Activated T-cell treated with anti-CD3 and anti-CD28 coated beads for 1 hour (primary cell): ENCODE data around the gene RARA.

Experiments
- DNase-seq: peaks from one replicate; pipeline ENCODE4 v3.0.0-alpha.2; 2020; ENCODE audit warnings: low read depth

RARA gene

GRCh38 chr17:40309031-40309948, at the start of gene RARA:
Gene RARA (plus strand): TSS chr17:40309180. CDS start chr17:40331219, 22,039 bp downstream.
- no peak for DNase-seq

DNA sequence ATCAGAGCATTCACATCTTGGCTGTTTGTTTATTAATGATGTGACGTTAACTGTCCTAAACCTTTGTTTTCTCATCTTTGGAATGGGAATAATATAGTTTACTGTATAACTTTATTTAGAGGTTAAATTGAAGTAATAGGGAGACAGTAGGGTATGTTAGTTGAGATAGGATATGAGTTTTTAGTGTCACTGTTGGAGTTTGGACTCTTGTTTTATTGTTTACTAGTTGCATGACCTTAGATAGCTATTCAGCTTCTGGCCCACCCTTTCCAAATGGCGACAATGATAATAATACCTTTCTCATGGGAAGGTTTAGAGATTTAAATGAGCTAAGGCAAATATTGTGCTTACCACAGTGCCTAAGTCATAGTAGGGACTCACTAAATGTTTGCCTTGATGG, 49.5 kb upstream of the RARA start:
- no peak for DNase-seq

DNA sequence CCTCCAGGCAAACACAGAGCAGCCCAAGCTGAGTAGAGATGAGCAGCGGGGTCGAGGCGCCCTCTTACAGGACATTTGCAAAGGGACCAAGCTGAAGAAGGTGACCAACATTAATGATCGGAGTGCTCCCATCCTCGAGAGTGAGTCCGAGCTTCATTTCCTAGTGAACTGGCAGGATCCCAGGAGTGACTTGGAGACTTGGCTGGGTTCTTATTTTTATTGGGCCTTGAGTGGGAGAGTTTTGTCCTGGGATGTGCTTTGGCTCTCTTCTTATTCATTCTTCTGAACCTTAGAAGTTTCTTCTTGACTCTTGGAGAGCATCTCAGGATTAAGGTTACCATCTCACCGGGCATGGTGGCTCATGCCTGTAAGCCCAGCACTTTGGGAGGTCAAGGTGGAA, 48.5 kb upstream of the RARA start:
- no peak for DNase-seq

GRCh38 chr17:40264458-40265185, 44.4 kb upstream of the RARA start:
- DNase-seq, result no peak

GRCh38 chr17:40265337-40265736, 43.6 kb upstream of the RARA start:
- DNase-seq, result no peak

- no peak for DNase-seq
Measured at GRCh38 chr17:40266882-40267281, 42.1 kb upstream of the RARA start.

DNA sequence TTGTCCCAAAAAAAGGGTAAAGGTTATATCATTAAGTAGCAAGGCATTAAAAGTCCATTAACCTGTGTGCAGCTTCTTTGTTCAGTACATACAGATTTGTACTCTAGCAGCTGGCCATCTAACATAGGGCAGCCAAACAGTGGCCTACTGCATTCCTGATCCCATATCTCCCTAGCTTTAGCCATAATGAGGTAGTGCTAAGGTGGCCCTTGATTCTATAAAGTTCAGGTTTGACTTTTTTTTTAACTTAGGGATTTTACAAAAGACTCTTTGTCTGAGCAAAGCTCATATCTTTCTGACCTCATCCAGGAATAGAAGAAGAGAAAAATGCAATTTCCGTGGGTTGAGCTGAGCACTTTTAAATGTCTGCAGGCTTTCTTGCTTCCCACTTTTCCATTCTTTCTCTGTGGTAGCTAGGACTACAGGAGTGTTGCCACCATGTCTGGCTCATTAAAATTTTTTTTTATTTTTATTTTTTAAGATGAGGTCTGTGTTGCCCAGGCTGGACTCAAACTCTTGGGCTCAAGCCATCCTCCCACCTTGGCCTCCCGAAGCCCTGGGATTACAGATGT, 40.8 kb upstream of the RARA start:
- DNase-seq, result no peak

GRCh38 chr17:40278414-40278813, 30.6 kb upstream of the RARA start:
- no peak for DNase-seq

DNA sequence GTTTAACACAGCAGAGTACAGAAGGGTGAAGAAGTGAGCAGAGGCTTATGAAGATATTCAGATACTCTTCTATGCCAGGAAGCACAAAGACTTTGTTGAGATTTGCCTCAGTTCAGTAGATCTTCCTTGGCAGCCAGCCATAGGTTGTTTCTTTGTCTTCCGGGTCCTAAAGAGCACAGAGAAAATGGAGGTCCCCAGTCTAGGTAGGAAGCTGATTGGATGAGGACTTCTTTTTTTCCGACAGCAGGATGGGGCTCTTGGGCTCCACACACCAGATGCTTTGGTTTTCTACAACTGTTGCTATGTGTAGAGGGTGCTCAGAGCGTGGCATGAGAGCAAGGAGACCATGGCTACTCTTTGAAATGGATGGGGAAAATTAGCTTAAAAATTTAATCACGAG, 29.6 kb upstream of the RARA start:
- DNase-seq, result no peak

- no peak for DNase-seq
Measured at GRCh38 chr17:40281663-40282062, 27.3 kb upstream of the RARA start.

GRCh38 chr17:40283662-40284061, 25.3 kb upstream of the RARA start:
- no peak for DNase-seq

DNA sequence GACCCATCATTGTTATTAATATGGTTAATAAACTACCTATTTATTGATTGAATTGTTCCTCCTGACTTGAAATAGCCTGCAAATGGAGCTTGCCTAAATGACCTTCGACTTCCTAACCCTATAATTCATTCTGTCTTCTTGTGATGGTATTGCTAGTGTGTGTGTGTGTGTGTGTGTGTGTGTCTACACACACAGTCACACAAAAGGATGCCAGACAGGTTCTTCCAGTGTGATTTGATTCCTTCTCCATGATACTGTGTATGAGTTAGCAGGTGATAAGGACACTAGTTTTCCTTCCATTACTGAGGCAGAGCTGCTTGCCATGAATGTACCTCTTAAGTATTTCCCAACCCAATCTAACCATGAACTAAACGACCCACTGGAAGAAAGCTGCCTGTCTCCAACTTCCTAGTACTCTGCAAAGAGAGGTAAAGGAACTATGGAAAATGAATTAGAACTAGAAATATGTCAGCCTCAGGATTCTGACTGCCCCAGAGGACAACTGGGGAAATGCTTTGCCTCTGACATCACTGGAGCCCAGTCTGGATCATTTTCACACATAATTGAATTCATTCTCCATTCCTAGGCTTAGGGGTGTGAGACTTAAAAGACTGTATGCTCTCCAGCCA, 24.8 kb upstream of the RARA start:
- no peak for DNase-seq

DNA sequence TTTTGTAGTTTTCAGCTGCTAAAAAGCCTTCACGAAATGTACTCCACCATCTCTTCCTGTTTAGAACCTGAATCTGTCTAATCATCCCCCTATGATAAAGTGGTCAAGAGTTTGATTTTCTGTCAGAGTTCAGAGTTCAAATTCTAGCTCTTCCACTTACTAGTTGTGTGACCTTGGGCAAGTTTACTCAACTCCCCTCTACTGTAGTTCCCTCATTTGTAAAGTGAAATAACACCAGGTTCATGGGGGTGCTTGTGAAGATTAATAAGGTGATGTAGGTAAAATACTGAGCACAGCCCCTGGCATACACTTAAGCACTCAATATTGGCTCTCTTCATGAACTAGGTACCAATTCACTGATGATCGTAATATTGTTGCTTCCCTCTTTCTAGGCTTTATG, 22.5 kb upstream of the RARA start:
- DNase-seq, result no peak

- DNase-seq, result no peak
Measured at GRCh38 chr17:40287159-40287493, 21.9 kb upstream of the RARA start.

DNA sequence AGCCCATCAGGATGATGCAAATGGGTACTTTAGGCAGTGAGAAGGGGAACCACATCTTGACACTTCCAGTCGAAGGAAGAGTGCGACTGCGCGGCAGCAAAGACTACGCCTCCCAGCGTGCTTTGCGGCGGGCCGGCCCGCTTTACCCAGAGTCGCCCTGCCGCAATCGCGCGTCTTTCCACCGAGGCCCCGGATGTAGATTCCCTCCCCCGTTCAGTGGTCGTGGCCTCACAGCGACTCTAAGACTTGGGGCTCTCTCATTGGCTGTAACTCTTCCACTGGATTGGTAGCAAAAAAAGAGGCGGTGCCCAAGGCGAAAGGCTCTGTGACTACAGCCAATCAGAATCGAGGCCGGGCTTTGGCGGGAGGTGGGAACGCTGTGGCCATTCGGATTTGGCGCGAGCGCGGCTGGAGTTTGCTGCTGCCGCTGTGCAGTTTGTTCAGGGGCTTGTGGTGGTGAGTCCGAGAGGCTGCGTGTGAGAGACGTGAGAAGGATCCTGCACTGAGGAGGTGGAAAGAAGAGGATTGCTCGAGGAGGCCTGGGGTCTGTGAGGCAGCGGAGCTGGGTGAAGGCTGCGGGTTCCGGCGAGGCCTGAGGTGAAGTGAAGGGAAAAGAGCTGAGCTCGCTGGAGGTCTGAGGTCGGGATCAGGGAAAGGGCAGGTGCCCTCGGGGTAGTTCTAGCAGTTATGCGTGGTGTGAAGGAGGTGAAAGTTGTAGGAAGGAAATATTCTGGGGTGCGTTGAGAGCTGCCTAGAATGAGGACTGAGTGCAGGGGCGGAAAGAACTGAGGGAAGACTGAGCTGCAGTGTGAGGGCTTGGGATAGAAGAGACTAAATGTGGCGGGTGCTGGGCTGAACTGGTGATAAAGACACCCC, 21.2 kb upstream of the RARA start, which contains the start of gene CDC6:
Gene CDC6 (plus strand): TSS at position 386 of the 876 bp plus-strand sequence. CDS start 1,542 bp downstream, outside the sequence.
- peak; percentile 95 for DNase-seq

DNA sequence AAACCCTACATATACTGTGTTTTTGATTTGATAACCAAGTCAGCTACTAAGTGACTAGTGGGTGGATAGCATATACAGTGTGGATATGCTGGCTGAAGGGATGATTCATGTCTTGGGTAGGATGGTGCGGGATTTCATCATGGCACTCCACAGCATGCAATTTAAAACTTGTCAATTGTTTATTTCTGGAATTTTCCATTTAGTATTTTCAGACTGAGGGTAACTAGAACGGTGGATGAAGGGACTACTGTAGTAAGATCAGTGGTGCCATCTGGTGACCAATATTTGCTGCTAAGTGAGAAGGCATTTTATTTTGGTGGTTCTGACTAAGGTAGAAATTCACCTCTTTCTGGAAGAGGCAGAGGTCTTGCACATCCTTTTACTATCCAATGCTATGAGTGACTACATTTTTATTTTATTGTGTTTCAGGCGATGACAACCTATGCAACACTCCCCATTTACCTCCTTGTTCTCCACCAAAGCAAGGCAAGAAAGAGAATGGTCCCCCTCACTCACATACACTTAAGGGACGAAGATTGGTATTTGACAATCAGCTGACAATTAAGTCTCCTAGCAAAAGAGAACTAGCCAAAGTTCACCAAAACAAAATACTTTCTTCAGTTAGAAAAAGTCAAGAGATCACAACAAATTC, 18.2 kb upstream of the RARA start:
- DNase-seq, result no peak

DNA sequence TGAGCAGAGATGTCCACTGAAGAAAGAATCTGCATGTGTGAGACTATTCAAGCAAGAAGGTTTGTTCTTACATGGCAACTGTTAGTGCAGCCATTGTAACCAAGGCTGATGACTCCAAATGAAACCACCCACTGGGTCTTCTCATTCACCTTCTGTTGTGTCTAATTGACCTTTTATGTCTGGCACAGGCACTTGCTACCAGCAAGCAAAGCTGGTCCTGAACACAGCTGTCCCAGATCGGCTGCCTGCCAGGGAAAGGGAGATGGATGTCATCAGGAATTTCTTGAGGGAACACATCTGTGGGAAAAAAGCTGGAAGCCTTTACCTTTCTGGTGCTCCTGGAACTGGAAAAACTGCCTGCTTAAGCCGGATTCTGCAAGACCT, 17.7 kb upstream of the RARA start:
- no peak for DNase-seq

DNA sequence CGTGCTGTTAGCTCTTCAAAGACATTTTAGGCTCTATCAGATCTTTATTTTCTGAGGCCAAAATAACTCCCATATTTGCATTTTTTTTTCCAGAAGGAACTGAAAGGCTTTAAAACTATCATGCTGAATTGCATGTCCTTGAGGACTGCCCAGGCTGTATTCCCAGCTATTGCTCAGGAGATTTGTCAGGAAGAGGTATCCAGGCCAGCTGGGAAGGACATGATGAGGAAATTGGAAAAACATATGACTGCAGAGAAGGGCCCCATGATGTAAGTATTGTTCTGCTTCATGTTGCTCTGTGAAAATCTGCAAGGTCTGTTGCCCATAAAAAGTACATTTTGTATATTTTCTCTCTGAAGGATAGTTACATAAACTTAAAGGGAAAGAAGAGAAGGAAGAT, 15.6 kb upstream of the RARA start:
- DNase-seq, result no peak

DNA sequence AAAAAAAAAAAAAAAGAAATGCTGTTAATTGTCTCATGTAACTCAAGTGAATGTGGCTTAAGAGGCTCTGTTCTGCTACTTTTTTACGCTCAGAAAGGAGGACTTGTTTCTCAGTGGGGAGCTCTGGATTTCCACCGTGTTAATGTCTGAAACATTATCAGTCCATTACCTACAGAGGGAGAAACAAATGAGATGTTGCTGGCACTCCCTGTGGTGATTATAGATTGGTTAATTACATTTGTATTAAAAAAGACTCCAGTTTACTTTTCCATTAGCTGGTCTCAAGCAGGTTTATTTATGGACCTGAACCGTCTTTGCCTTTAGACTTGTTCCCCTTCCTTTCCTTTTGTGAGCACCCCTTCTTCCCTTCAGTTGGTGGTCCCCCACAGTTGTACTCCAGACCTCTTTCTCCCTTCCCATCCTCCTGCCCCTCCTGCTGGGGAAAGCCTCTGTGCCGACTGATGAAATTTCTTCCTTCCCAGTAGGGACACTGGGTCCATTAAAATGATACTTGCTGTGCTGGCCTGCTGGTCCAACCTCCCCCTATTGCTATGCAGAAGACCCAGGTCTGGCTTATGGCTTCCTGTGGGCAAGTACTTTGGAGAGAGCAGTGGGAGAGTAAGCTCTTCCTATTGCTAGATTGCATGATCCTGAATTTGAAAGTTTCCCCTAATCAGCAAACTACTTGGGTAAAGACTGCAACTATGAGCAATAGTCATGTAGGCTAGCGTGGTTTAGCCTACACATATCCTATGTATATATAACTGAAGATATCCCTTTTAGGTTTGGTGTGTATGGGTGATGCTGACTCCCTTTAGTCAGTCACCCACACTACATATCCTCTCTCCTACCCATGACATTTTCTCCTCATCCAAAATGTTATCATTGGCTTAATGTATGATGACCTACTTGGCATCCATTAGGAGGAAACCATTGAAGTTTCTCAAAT, 13.2 kb upstream of the RARA start:
- no peak for DNase-seq

GRCh38 chr17:40297511-40297910, 11.5 kb upstream of the RARA start:
- no peak for DNase-seq
